A549 treated with Mapracorat at 1 μM for 4 hours (cell line): ENCODE measurements around the gene SLCO2A1. TPM values are rescaled to one million over a fixed set of nuclear protein-coding genes. Genes with fewer than 3 reads are reported as not detected.

ENCODE experiments used
- total RNA-seq: library from RNA; stranded (reverse); fragments of 200-300 nt; extraction: Qiagen RNA extraction; gene quantifications from 5 replicates; pipeline ENCODE4 v1.2.3, GENCODE V29; 2022

The SLCO2A1 gene
- total RNA-seq, result 0.02 to 0.44 TPM (median 0.15 TPM) in 5 replicates

DNA sequence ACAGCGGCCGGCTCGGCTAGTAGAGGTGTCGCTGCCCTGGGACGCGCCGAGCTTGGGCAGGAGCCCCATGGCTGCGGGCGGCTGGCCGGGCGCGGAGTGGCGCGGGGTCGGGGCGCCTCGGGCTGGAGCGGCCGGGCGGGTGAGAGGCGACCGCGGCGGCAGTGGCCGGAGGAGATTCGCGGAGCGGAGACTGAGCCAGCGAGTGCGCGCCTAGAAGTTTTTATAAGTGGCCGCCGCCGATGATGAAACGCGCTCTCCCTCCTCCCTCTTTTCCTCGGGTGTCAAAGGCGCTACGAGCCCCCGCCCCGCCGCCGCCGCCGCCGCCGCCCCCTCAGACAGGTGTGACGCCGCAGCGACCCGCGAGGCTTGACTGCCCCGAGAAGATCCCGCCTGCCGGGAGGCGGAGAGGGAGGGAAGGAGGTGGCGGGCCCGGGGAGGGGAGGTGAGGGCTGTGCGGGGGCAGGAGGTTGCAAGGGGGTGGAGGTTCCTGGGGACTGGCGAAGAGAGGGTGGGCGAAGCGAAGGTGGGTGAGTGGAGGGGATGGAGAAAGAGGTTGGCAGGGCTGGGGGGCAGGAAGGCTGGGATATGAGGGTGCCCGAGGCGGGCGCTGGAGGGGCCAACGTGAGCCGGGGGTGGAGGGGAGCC is at the start of gene SLCO2A1:
SLCO2A1 (minus strand) TSS at position 192 of the 645 bp plus-strand sequence; CDS start at position 69, 123 bp downstream.

DNA sequence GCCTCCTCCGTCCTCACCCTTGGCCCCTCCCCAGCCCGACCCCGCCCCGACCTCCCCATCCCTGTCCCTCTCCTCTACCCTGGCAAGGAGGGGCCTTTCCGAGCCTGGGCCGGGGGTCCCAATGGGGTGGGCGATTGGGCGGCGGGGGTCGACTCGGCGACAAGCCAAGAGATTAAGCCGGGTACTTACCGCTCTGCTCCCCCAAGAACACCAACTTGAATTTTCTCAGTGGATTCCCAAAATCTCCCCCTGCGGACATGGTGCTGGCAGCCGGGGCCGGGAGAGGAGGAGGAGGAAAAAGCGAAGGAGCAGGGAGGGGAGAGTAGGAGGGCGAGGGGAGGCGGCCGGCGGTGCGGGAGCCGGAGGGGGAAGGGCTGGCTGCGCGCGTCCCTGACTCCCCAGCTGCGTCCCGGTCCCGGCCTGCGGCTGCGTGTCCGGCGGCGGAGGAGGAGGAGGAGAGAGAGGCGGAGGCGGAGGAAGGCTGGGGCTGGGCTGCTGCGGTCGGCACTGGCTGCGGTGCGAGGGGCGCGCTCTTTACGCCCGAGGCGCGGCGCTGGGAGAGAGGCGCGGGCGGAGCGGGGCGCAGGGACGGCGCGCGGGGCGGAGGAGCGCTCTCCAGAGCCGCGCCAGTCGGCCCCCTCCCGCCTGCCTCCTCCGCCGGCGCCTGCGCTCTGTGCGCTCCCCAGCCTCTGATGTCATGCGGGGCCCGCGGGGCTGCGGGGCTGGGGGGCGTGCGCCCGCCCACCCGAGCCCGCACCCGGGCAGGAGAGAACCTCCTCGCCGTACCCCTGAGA is 134.3 kb downstream of the SLCO2A1 start, which contains the start of gene RAB6B:
RAB6B (minus strand) TSS at position 675 of the 794 bp plus-strand sequence; CDS start at position 259, 416 bp downstream.

Other genes starting within 250 kb of the SLCO2A1 start
- gene SRPRB, start 224.1 kb downstream of the SLCO2A1 start, total RNA-seq, result 53.9 to 60.3 TPM (median 57.7 TPM) in 5 replicates
- gene RAB6B, start 134.0 kb downstream of the SLCO2A1 start, total RNA-seq, result 1.7 to 2.4 TPM (median 2.3 TPM) in 5 replicates
- 26.0 to 32.0 TPM (median 27.4 TPM) in 5 replicates for gene RYK, start 220.9 kb upstream of the SLCO2A1 start, total RNA-seq